Measurements from ENCODE around the gene FHIT.

The FHIT gene

DNA sequence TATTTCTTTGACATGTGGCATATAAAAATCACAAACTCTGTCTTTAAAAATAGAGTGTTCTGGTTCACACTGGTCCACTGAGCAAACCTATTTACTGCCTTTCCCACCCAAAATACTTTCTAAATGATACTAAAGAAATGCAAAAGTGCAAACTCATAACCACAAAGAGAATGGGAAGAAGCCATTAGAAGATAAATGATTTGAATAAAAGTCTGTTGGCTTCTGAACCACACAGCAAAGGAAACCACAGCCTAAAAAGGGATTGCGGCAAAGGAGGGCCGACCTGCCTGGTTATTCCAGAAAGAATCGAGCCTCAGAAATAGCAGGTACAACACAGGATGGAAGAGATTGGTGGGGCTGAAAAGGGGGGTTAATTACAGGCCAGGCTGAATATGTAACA lies 599.5 kb downstream of the FHIT start:
- no peak for TF ChIP-seq CTCF (conservative IDR thresholded peaks at IDR 0.05; ENCODE audit: low read depth, low read length)
- no peak overlapping the region for H3K4me3 ChIP-seq (ENCODE audit: low read depth, low read length)
- no peak for DNase-seq (ENCODE audit: low read depth)

GRCh38 chr3:60650171-60650570 lies 601.1 kb downstream of the FHIT start:
- no peak overlapping the region for H3K4me3 ChIP-seq (ENCODE audit: low read depth, low read length)
- no peak for TF ChIP-seq CTCF (conservative IDR thresholded peaks at IDR 0.05; ENCODE audit: low read depth, low read length)
- DNase-seq (ENCODE audit: low read depth): no peak

- no peak overlapping the region for H3K4me3 ChIP-seq (ENCODE audit: low read depth, low read length)
- DNase-seq (ENCODE audit: low read depth): no peak
- TF ChIP-seq CTCF (conservative IDR thresholded peaks at IDR 0.05; ENCODE audit: low read depth, low read length): no peak
Measured at GRCh38 chr3:60645801-60646200, 605.5 kb downstream of the FHIT start.

- no peak overlapping the region for H3K4me3 ChIP-seq (ENCODE audit: low read depth, low read length)
- no peak for DNase-seq (ENCODE audit: low read depth)
- no peak for TF ChIP-seq CTCF (conservative IDR thresholded peaks at IDR 0.05; ENCODE audit: low read depth, low read length)
Measured at GRCh38 chr3:60643831-60644230, 607.4 kb downstream of the FHIT start.

DNA sequence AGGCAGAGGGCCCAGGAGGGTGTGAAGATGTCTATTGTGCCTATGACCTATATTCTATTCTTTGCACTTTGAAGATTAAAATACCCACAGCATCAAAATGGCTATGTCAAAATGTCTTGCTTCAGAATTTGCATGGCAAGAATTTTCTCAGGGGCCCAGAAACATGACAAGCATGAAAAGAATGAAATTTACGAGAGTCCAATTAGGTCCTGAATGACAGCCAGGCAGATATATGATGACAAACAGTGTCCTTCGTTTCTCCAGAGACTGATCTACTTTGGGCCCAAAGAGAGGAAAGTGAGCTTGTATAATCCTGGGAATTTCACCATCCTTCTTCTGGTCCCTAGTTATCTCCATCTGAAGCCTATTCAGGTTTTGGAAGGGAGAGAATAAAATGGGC lies 609.9 kb downstream of the FHIT start:
- H3K4me3 ChIP-seq (ENCODE audit: low read depth, low read length): no peak overlapping the region
- no peak for TF ChIP-seq CTCF (conservative IDR thresholded peaks at IDR 0.05; ENCODE audit: low read depth, low read length)
- DNase-seq (ENCODE audit: low read depth): no peak

GRCh38 chr3:60636846-60637245 lies 614.4 kb downstream of the FHIT start:
- DNase-seq (ENCODE audit: low read depth): peak; percentile 9
- no peak for TF ChIP-seq CTCF (conservative IDR thresholded peaks at IDR 0.05; ENCODE audit: low read depth, low read length)
- H3K4me3 ChIP-seq (ENCODE audit: low read depth, low read length): no peak overlapping the region

GRCh38 chr3:60633644-60634043 lies 617.6 kb downstream of the FHIT start:
- TF ChIP-seq CTCF (conservative IDR thresholded peaks at IDR 0.05; ENCODE audit: low read depth, low read length): no peak
- no peak for DNase-seq (ENCODE audit: low read depth)
- no peak overlapping the region for H3K4me3 ChIP-seq (ENCODE audit: low read depth, low read length)
